Measurements from ENCODE around the gene ABCD4. TPM values are rescaled to one million over a fixed set of nuclear protein-coding genes. Genes with fewer than 3 reads are reported as not detected.

The ABCD4 gene
- total RNA-seq, 4 donors from 2014 or later = 20.7 to 32.2 (median 23.2) TPM

DNA sequence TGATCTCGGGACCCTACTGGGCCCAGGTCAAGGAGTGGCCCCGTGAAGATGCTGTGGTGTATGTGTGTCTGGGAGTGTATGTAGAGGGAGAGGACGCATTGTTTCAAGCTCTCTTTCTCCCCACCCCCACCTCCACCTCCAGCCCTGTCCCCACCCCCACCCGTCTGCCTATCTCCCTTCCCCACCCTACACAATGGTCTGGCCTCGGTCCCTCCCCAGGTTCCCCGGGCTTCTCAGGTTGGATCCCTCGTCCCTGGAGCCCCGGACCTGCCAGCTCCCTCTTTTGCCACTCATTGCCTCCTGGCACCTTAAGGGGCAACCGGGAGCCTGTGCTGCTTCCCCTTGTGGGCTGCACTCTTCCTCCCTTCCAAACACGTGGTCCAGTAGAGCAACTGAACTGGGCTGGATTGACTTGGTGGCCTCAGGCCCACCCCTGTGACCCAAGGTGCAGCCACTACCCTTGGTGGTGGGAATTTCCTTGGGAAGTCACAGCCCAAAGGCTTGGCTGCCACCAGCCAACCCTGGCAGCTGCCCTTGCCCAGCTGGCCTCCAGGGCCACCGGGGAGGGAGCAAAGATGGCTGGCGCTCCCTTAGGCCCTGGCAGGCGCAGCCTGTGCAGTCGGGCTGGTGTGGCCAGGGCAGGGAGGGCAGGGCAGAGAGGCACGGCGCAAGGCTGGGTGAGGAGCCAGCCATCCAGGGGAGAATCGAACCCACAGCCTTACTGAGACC lies 46.2 kb upstream of the ABCD4 start:
- no peak for DNase-seq
- intact Hi-C loops (cut with DNase I) = no loop called here
- TF ChIP-seq, protein P1, sequence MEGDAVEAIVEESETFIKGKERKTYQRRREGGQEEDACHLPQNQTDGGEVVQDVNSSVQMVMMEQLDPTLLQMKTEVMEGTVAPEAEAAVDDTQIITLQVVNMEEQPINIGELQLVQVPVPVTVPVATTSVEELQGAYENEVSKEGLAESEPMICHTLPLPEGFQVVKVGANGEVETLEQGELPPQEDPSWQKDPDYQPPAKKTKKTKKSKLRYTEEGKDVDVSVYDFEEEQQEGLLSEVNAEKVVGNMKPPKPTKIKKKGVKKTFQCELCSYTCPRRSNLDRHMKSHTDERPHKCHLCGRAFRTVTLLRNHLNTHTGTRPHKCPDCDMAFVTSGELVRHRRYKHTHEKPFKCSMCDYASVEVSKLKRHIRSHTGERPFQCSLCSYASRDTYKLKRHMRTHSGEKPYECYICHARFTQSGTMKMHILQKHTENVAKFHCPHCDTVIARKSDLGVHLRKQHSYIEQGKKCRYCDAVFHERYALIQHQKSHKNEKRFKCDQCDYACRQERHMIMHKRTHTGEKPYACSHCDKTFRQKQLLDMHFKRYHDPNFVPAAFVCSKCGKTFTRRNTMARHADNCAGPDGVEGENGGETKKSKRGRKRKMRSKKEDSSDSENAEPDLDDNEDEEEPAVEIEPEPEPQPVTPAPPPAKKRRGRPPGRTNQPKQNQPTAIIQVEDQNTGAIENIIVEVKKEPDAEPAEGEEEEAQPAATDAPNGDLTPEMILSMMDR (IDR thresholded peaks at IDR 0.05) = no peak
- no peak for TF ChIP-seq POLR2A (IDR thresholded peaks at IDR 0.05)

GRCh38 chr14:74348241-74348734 lies 45.6 kb upstream of the ABCD4 start, which contains the start of gene VRTN:
VRTN (plus strand) TSS chr14:74348471; CDS start chr14:74356784, 8,313 bp downstream.
- TF ChIP-seq, protein P1 (IDR thresholded peaks at IDR 0.05) = no peak
- no peak for TF ChIP-seq POLR2A (IDR thresholded peaks at IDR 0.05)
- WGBS, 2 donors = 50 to 66% methylated on average over 8 to 11 of the region's 12 CpGs
- H3K36me3 ChIP-seq = no peaks in the 10 kb centered on the region
- H3K4me1 ChIP-seq = no peaks in the 10 kb centered on the region
- H3K4me3 ChIP-seq = no peak within 1 kb of the TSS
- H3K27me3 ChIP-seq = peaks cover 0 to 57% (median 0%) of the 10 kb centered on the region in 4 donors
- H3K9me3 ChIP-seq = no peaks in the 10 kb centered on the region
- H3K27ac ChIP-seq = no peak within 1 kb of the TSS
- intact Hi-C loops (cut with DNase I) = no loop called here
- no peak for DNase-seq

More for the DNA sequence above, 46.2 kb upstream of the ABCD4 start:
- H3K9me3 ChIP-seq = no peaks in the 10 kb centered on the region
- H3K4me1 ChIP-seq = no peaks in the 10 kb centered on the region
- 57 to 62% methylated on average over 6 to 7 of the region's 17 CpGs for WGBS, 2 donors
- H3K27ac ChIP-seq = no peak overlapping the region
- H3K27me3 ChIP-seq = peaks cover 0 to 52% (median 0%) of the 10 kb centered on the region in 4 donors
- H3K36me3 ChIP-seq = no peaks in the 10 kb centered on the region
- H3K4me3 ChIP-seq = no peak overlapping the region

DNA sequence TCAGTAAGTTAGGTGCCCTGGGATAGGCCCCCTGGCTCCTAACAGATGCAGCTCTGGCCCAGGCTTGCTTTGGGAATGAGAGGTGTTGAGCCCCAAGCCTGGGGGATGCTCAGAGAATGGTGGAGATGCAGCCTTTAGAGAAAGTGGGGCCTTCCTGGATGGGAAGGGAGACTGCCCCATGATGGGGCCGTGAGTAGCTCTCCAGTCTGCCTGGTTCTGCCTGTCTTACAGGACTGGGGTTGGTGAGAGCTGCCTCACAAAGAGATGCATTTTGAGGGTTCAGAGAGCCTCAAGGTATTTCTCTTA lies 45.0 kb upstream of the ABCD4 start:
- H3K27me3 ChIP-seq = peaks cover 0 to 57% (median 0%) of the 10 kb centered on the region in 4 donors
- no peak overlapping the region for H3K27ac ChIP-seq
- no peaks in the 10 kb centered on the region for H3K36me3 ChIP-seq
- no peaks in the 10 kb centered on the region for H3K4me1 ChIP-seq
- DNase-seq = no peak
- no peaks in the 10 kb centered on the region for H3K9me3 ChIP-seq
- 25 to 56% methylated on average over 1 of the region's 1 CpG for WGBS, 2 donors
- H3K4me3 ChIP-seq = no peak overlapping the region
- intact Hi-C loops (cut with DNase I) = no loop called here
- TF ChIP-seq, protein P1 (IDR thresholded peaks at IDR 0.05) = no peak
- no peak for TF ChIP-seq POLR2A (IDR thresholded peaks at IDR 0.05)

DNA sequence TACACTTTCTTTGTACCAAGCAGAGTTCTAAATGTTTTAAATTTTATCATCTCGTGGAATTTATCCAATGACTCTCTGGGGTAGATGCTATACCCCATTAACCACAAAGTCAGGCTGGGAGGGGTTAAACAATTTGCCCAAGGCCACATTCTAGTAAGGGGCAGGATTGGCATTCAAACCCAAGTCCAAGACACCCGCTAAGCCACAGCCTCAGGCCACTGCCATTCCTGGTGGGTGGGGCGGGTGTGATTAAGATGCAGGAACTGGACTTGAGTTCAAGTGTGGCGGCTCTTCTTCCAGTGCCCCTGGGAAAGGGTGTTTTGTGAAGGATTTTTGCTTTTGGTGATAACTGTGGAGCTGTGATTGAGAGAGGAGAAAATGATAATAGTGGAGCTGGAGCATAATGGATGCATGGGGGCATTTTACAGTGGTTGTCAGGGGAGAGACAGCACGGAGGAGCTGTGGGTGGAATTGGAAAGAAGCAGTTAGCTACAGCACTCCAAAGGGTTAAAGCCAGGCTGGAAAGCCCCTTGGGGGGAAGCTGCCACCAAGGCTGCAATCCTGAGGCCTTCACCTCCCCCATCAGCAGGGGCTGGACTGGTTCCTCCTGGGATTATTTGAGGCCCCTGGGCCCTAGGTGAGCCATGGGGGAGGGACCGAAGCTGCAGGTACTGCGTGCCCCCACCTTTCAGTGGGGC lies 44.5 kb upstream of the ABCD4 start:
- H3K36me3 ChIP-seq = no peaks in the 10 kb centered on the region
- no peaks in the 10 kb centered on the region for H3K9me3 ChIP-seq
- H3K27me3 ChIP-seq = peaks cover 0 to 53% (median 0%) of the 10 kb centered on the region in 4 donors
- no peak overlapping the region for H3K4me3 ChIP-seq
- no peaks in the 10 kb centered on the region for H3K4me1 ChIP-seq
- no peak for DNase-seq
- TF ChIP-seq, protein P1 (IDR thresholded peaks at IDR 0.05) = no peak
- TF ChIP-seq POLR2A (IDR thresholded peaks at IDR 0.05) = no peak
- intact Hi-C loops (cut with DNase I) = no loop called here
- WGBS, 2 donors = 62 to 70% methylated on average over 5 to 6 of the region's 7 CpGs
- no peak overlapping the region for H3K27ac ChIP-seq

DNA sequence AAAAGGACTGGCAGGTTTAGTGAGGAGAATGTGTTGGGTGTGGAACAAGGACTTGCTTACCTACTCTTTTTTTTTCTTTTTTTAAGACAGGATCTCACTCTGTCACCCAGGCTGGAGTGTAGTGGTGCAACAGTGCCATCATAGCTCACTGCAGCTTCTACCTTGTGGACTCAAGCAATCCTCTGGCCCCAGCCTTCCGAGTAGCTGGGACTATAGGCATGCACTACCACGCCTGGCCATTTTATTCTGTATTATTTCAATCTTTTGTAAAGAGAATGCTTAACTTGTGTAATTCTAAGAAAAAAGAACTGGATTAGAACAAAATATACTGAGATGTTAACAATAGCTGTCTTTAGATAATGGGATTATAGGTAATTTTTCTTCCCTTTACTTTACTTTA lies 43.6 kb upstream of the ABCD4 start:
- intact Hi-C loops (cut with DNase I) = no loop called here
- Histone ChIP-seq H3K27ac (no peak overlapping the region), H3K36me3 (no peaks in the 10 kb centered on the region), H3K4me3 (no peak overlapping the region), H3K27me3 (peaks cover 0 to 51% (median 0%) of the 10 kb centered on the region in 4 donors), H3K4me1 (no peaks in the 10 kb centered on the region), H3K9me3 (no peaks in the 10 kb centered on the region)
- 62 to 76% methylated on average over 2 of the region's 2 CpGs for WGBS, 2 donors
- TF ChIP-seq, protein P1 (IDR thresholded peaks at IDR 0.05) = no peak
- TF ChIP-seq POLR2A (IDR thresholded peaks at IDR 0.05) = no peak
- no peak for DNase-seq

Measured in esophagus squamous epithelium (tissue), 5 donors.